HEK293 (cell line): ENCODE measurements around the gene HRC.

Source experiments
- ZNF664 ChIP-seq: fragments of 450-650 bp; formaldehyde crosslinking; IDR thresholded peaks from 2 replicates; pipeline ENCODE4 v1.5.1; 2016; ENCODE audit warnings: missing biosample characterization, missing genetic modification characterization
- TF ChIP-seq, protein P1 (sequence below): fragments of 450-650 bp; formaldehyde crosslinking; IDR thresholded peaks from 2 replicates; pipeline ENCODE4 v1.5.0; 2017; ENCODE audit warnings: missing biosample characterization, missing genetic modification characterization, borderline replicate concordance

Gene HRC

DNA sequence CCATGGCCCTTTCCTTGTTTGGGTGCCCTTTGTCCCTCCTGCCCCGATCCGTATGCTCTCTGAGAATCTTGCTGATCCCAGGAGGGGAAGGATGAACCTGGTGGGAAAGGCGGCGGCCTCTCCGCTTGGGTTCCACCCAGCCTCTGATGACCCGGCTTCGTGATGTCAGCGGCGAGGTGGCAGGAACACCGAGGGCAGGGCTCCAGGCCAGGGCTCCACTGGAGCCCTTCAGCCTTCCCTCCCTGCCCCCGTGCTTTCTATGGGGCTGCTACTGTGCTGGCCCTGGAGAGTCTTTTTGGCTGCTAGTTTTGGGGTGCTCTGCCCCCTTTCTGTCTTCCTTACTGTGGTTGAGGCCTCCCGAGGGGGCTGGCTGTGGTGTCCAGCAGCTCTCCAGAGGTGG, 52.9 kb downstream of the HRC start (continued):
- TF ChIP-seq, protein P1, sequence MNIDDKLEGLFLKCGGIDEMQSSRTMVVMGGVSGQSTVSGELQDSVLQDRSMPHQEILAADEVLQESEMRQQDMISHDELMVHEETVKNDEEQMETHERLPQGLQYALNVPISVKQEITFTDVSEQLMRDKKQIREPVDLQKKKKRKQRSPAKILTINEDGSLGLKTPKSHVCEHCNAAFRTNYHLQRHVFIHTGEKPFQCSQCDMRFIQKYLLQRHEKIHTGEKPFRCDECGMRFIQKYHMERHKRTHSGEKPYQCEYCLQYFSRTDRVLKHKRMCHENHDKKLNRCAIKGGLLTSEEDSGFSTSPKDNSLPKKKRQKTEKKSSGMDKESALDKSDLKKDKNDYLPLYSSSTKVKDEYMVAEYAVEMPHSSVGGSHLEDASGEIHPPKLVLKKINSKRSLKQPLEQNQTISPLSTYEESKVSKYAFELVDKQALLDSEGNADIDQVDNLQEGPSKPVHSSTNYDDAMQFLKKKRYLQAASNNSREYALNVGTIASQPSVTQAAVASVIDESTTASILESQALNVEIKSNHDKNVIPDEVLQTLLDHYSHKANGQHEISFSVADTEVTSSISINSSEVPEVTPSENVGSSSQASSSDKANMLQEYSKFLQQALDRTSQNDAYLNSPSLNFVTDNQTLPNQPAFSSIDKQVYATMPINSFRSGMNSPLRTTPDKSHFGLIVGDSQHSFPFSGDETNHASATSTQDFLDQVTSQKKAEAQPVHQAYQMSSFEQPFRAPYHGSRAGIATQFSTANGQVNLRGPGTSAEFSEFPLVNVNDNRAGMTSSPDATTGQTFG (tag by site-specific recombination), result no peak
- TF ChIP-seq ZNF664 (tag by site-specific recombination), result no peak
- TF ChIP-seq, all 188 proteins: peak for 0
